GM03348 (cell line): ENCODE measurements around the gene FRMD6.
"Not testable (repeated sequence)": the region's sequence is repeated elsewhere in the genome, so short reads cannot be mapped to it uniquely, and the experiment has no call there.

ENCODE experiments used
- DNase-seq: peaks from one replicate; pipeline ENCODE4 v3.0.0; 2012; ENCODE audit warnings: low spot score

FRMD6 gene

DNA sequence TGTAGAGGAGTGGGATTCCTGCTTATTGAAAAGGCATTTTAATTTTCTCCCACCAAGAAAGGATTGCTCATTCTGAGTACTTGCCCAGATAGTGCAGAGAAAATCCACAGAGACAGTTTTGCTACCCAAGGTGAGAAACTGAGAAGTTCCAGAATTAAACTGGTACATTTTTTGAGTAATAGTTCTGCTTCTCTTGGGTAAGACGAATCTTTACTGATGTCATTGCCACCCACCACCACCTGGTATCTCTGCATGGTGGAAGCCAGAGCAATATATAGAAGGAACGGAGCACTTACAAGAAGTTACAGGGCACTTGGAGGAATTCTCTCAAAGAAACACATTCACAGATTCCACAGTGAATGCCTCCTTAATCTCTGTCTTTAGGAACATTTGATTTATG is 20.7 kb upstream of the FRMD6 start:
- no peak for DNase-seq

DNA sequence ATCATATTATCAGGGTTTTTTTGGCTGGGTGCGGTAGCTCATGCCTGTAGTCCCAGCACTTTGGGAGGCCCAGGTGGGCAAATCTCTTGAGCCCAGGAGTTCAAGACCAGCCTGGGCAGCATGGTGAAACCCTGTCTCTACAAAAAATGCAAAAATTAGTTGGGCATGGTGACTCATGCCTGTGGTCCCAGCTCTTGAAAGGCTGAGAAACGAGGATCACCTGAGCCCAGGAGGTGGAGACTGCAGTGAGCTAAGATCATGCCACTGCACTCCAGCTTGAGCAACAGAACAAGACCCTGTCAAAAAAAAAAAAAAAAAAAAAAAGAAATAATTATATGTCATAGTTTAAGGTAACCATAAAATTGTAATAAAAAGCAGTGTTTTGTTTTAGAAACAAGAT is 18.4 kb upstream of the FRMD6 start:
- DNase-seq, result not testable (repeated sequence)

DNA sequence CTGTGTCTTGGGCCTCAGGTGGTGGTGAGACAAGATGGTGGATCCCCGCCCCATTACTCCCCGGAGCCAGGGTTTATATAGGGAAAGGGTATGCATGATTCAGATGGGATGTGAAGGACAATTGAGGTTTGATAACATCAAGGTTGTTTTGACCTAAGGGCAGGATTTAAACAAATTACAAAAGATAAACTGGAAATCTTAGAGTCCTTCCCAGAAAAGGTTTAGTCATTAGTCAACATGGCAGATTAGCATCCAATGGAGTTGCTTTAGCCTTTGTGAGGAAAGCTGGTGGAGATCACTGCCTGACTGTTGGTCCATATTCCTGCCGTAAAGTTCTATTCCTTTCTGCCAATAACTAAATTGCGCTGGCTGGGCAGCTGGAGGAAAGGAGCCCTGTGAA is 15.6 kb upstream of the FRMD6 start:
- DNase-seq, result no peak

DNA sequence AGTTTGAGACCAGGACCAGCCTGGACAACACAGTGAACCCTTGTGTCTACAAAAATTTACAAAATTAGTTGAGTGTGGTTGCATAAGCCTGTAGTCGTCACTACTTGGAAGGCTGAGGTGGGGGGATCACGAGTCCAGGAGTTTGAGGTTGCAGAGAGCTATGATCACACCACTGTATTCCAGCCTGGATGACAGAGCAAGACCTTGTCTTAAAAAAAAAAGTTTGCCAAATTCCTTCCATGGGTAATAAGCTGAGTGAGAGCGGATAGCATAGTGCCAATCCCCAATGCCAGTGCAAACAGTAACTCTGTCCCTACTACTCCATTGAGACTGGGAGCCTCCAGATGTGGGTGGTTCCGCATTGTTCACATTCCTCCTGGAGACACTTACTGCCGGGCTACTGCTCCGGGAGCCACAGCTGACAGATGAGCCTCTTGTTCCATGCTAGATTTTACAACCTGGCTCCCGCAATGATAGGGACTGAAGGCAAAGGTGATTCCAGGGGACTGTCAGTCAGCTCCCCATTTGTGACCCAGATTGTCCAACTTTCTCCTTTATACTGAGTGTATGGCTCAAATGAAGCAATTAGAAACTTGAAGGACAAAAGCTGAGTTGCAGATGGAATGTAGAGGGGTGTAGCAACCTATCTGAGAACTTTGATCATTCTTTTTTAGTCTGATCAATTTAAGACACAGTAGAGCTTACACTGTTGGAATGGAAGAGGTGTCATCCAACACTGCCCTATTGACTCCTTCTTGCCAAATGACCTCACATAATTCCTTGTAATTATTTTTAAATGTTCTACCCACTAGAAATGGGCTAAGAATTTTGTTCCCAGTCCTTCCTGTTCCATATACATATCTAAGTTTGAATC is 13.4 kb upstream of the FRMD6 start:
- DNase-seq, result peak; percentile 78

DNA sequence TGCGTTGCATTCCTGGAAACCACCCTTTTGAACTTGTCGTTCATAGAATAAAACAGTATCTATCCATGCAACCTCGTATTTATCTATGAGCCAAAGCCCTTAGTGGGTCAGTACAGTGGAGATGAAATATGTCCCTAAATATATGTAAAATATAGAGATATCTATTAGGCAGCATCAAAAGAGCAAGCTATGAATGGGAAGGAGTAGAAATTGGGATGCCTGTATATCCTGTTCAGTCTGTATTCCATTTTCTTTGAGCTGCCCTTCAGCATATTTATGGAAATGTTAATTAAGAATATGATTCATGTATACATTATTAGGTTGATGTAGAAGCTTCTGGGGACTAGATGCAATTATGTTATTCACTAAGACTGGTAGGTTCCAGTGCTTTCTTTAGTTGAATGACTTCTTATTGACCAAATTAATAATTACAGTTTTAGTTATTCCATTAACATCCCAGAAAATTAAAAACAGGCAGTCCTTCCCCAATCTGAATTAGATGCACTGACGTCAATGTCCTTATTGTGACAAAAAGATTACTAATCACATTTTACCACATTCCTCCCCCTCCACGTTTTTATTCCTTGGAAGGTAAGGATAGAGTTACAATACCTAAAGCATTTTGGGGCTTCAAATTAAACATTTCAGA is 11.9 kb upstream of the FRMD6 start:
- no peak for DNase-seq

DNA sequence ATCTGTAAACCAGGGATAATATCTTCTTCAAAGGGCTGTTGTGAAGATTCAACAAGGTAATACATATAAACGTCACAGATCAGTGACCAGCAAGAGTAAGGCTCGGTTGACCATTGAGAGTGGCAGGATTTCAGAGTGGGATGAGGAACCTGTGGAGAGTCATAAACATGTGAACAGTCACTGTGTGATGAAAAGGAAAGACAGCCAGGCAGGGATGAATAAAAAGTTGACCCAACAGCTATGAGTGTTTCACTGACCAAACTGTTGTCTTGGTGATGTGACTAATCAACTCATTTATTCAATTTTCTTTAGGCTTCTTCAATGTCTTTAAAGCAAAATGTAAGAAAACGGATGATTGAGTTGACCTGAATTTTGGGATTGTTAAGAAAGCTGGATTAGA is 8.6 kb upstream of the FRMD6 start:
- peak; percentile 48 for DNase-seq

DNA sequence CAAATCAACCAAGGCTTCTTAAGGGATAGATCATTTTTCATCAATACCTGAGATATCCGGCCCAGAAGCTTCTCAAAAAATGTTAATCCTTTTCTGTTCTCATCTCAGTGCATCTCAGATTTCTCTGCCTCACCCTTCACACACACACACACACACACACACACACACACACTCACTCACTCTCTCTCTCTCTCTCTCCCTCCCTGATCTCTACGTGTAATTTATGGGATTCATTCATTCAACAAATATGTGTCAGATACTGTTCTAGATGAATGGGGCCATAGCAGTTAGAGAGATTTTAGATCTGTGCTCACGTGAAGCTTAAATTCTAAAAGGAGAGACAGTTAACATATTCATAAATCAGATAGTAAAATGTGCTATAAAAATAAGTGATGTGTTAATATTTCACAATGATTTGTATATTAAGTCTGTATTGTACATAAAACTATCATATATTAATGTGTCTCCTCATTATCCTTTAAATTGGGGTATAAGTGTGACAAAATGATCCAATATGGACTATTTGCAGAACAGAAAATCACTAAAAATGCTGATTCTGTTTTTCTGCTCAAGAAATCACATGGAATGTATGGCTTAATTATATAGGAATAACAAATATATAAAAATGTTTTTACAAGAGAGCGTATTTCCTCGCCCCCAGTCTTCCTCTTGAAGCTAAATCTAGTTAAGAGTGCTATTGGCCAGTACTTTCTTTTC is 7.3 kb upstream of the FRMD6 start:
- no peak for DNase-seq

DNA sequence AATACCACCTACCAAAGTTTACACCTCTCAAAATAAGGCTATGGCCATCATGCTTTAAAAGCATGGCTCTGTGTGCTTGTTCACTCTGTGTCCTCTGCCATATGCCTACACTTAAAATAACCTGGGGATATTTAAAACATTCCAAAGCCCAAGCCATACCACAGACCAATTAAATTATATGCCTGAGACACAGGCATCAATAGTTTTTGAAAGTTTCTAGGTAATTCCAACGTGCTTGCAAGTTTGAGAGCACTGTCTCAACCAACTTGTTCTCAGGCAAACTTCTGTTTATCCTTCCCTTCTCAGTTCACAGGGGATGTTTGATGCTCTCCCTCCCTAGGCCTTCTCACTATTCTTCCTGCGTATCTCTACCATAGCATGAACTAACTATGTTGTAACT is 3.4 kb upstream of the FRMD6 start:
- DNase-seq, result no peak

DNA sequence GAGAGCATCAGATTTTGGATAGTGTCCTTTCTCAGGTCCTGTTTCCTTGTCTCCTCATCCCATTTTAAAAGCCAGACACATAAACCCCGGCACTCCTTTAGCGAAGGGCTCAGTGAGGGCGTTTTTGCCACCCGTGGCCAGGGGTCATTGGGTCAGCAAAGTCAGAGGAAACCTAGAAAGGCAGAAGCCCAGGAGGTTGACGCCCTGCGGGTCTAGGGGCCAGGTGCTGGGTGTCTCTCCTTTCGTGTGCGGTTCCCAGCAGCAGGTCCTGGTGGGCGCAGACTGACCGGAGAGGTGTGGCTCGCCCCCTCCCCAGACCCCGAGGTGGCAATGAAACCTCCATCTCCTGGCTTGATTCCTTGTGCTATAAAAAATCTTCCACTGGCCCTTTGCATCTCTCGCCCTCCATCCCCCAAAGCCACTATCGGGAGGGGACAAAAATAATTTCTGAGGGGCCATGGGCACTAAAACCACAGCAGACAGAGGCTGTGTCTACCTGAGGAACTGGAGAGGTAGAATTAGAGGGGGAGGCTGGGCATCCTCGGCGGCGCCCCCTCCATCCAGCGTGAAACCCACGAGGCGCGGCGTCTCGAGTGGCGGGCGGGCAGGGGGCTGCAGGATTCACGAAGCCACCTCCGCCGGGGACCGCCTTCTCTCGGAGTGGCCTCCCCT is 858 bp upstream of the FRMD6 start:
- DNase-seq, result no peak

DNA sequence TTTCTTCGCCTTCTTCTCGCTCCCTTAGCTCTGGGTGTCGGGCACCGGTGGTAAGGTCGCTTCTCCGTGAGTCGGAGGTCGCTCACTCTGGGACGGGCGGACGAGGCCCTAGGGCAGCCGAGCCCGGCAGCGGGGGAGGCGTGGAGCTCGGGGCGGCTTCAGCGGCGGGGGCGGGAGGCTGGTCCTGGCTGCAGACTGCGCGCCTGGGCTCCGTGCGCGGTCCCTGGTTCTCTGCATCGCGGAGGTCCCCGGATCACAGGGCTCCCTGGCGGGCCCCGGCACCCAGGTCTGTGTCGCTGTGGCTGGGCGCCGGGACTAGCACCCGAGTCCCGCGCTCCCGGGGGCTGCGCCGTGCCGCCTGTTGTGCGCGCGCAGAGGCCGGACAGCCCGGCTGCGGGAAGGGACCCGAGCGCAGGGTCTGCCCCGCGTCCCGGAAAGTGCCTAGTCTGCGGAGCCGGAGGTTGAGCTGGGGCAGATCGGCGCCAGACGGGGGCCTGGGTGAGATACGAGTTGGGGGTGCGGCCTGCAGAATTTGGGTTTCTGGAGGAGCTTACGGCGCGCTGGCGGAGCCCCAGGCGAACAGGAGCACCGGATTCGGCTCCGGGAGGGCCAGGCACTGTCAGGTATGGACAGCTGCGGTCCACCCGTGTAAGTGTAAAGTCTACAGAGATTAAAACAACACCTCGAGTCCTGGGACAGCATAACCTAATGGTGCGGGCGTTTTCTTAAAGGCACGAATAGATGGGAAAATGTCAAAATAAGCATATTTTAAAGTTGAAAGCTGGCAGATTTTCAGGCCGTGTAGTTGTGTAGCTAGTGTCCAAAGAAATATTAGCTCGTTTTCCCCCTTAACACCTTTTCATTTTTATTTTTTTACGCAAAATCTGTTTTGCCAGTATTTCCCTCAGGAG is 713 bp downstream of the FRMD6 start:
- peak; percentile 37 for DNase-seq

DNA sequence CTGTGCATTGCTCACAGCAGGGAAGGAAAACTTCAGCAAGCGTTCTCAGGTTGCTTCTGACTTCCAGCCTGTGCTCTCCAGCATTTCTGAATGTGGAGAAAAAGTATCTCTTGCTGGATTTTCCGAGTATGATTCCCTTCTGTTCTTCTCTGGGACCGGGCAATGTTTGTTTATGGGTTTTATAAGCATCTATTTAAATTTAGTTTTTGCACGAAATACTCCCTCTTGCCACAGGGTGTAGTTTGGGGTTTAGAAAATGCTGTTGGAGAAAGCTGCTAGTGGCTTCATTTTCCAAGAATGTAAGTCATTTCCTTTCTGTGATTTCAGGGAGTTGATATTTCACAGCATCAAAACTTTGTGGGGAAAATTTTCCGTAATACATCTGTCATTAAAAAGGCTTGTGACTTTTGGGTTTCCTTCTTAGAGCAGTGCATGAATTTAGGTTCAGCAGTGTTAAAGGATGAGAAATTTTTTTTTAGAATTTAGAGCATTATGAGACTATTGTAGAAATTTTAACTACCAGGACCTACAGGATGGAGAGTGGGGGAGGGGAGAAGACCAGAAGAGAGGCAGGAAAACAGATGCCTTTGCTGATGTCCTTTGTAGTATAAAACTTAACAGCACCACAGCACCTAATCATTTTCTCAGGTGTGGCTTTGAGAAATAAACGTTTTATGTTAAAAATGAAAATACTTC is 1.5 kb downstream of the FRMD6 start:
- DNase-seq, result peak; percentile 41

DNA sequence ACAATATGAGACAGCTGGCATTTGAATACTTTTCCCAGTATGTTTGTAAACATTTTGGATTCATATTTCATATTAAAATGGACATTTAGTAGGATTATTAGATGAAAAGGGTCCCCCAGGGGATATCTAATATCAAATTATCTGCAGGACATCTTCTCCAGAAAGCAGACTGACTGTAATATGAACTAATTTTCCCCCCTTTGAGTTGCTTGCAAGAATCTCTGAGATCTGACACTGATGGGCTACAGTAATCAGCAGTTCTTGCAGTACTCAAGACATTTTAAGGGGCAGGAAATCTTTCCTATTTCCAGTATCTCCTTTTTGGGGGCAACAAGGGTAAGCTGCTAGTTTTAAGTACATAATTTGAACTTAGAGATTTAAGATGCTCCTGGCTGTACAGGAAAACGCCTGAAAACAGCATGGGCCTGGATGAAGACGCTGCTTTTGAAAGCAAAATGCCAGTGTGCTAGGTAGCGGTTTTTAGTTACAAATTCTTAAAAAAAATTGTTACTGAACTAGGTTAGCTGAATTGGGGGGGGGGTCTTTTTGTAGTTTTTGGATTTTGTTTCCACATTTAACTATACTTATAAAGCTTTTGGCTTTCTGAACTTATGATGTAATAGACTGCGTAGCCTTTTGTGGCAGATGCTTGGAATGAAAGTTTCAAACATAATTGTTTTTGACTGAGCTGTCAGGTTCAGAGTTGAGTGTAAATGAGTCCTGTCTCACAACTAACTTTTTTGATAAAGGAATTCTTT is 2.2 kb downstream of the FRMD6 start:
- no peak for DNase-seq

DNA sequence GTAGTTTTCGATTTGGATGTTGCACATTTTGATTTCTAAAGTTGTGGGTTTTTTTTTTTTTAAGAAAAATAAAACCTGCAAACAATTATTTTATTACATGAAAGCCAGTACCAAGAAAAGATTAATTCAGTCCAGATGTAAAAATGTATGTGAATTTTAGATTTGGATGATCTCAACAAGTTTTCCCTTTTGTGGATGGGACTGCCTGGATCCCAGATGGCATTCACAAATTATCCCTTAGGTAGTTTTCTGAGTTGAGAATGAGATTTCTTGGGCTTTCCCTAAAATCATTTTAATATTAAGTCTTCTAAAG is 2.8 kb downstream of the FRMD6 start:
- no peak for DNase-seq

DNA sequence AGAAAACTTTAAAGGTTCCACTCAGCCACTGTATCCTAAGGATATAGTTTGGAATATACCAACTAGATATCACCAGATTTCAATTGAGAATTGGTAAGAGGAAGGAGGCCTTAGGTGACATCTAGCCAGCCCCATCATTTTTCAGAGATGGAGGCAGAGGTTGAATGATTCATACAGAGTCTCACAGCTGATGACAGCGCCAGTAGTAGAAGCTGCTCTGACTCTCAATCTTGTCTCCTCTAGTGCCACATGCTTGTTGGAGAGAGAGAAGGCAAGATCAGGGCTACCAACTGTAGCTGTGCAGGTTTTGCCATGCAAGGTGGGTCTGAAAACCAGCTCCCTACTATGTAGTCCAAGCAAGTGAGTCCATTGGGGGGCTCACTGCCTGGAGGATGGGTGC is 6.1 kb downstream of the FRMD6 start:
- no peak for DNase-seq

DNA sequence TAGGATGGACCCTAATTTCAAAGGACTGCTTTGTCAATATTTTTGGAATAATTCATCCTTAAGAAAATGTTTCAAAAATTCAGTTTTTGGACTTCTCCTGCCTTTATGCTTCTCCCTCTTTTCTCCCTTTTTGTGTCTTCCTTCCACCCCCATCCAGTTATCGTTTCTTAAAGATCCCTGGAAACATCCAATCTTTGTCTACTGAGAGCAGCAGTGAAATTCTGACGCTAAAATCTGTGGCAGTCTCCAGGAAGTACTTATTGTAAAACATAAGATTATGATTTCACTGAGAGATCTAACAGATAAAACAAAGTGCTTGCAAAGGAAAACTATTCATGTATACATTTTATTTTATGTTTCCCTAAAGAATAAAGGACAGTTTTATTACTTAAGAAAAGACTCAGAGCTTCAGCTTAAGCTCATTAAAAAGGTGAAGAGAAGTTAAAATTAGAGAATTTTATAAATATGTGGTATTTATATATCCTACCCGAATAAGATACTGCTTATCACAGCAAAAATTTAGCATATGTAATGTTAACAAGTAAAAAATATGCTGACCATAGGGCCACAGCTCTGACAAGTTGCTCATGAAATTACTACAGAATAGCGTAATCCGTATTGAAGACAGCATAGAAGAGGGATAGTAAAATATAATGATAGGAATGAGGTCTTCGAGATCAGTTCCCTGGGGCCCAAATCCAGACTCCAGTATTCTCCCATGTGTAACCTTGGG is 6.9 kb downstream of the FRMD6 start:
- no peak for DNase-seq

DNA sequence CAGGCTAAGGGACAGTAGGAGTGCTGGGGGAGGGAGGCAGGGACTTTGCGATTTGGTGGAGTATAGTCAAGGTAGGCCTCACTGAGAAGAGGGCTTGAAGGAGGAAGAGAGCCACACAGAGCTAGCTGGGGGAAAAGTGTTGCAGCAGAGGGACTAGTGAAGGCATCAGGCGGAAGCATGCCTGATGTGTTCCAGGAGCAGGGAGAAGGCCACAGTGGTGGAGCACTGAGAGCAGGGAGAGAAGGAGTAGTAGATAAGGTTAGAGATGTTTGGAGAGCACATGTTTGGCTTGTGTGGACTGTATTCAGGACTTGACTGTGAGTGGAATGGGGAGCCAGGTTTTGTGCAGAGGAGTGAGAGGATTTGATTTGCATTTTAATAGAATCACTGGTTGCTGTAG is 9.0 kb downstream of the FRMD6 start:
- DNase-seq, result no peak

DNA sequence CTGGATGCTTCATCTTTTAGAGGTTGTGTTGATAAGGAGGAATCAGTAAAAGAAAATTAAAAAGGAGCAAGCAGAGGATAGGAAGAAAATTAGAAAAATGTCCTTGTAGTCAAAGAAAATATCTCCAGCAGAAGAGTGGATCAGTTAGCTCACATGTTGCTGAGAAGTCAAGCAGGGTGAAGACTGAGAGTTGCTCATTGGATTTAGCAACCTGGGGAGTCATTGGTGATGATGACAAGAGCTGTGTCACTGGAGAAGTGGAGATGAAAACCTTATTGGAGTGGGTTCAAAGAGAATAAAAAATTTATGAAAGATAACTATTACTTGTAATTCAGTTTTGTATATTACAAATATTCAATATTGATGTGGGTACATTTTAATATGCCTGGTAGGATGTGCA is 9.8 kb downstream of the FRMD6 start:
- no peak for DNase-seq

DNA sequence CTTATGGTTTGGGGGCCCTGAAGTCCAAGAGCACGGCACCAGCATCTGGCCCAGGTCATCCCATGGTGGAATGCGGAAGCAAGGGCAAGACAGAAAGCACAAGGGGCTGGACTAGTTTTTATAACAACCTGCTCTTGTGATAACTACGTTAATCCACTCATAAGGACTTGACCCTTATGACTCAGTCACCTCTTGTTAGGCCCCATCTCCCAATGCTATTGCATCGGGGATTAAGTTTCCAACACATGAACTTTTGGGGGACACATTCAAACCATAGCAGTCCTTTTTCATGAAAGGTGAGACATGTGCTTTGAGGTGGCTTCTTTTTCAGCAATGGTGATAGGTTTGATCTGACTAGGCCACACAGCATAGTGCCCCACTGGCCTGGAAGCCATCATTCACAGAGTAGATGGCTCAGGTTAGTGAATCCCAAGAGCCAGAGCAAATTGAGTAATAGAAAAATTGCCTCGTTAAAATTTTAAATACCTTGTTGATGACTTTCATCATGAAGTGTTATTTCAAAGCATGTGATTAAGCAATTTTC is 12.1 kb downstream of the FRMD6 start:
- no peak for DNase-seq

DNA sequence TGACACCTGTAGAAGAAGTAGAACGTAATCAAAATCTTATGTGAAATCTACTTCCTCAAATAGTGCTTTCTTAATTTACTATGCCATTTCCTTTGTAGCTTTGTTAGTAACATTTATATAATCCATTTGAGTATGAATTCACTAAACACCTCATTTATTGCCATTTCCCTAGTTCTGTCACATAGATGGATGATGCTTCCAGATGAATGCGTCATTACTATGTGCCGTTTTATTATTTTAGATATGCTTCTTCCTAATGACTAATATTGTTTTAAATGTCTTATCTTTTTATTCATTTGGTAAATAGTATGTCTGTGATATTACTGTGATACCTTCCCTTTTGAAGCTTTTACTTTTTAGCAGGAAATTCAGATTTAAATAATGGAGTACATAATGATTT is 14.4 kb downstream of the FRMD6 start:
- DNase-seq, result no peak
